ENCODE results near the gene PTPN22.

PTPN22 gene

DNA sequence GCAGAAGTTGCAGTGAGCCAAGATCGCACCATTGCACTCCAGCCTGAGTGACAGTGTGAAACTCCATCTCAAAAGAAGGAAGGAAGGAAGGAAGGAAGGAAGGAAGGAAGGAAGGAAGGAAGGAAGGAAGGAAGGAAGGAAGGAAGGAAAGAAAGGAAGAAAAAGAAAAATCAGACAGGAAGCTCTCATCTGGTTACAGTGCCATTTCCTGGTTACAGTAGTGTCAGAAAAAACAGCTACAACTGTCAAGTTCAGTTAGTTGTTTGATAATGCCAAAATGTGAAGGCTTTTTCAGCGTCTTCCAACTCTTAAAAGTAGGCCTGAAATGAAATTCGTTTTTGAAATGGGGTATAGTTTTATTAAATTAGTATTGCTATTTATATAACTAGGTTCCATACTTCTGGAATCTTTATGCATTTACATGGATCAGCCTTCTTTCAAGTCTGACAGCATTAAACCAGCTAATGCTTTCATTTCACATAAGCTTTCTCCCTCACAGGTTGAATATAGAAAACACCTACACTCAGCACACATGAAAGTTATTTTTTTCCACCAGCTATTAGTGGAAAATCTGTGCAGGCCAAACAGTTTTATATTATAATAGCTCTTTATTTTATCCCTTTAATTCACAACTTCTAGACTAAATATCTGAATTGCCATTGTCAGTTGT, 21.2 kb downstream of the PTPN22 start:
- ChIA-PET CTCF (interaction anchor here (1.0 to 1.5 kb wide), 2 partner anchors 14 to 127 kb away, joined by 3 read pairs; no protein-coding TSS in a partner anchor), POLR2A (no interaction called here)
- DNase-seq (ENCODE audit: low read depth, low spot score), result no peak
- TF ChIP-seq, protein P1, sequence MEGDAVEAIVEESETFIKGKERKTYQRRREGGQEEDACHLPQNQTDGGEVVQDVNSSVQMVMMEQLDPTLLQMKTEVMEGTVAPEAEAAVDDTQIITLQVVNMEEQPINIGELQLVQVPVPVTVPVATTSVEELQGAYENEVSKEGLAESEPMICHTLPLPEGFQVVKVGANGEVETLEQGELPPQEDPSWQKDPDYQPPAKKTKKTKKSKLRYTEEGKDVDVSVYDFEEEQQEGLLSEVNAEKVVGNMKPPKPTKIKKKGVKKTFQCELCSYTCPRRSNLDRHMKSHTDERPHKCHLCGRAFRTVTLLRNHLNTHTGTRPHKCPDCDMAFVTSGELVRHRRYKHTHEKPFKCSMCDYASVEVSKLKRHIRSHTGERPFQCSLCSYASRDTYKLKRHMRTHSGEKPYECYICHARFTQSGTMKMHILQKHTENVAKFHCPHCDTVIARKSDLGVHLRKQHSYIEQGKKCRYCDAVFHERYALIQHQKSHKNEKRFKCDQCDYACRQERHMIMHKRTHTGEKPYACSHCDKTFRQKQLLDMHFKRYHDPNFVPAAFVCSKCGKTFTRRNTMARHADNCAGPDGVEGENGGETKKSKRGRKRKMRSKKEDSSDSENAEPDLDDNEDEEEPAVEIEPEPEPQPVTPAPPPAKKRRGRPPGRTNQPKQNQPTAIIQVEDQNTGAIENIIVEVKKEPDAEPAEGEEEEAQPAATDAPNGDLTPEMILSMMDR (IDR thresholded peaks at IDR 0.05; ENCODE audit: insufficient read depth, low read length, missing control alignments), result no peak
- H3K4me3 ChIP-seq (ENCODE audit: low read depth, low read length), result no peak overlapping the region

DNA sequence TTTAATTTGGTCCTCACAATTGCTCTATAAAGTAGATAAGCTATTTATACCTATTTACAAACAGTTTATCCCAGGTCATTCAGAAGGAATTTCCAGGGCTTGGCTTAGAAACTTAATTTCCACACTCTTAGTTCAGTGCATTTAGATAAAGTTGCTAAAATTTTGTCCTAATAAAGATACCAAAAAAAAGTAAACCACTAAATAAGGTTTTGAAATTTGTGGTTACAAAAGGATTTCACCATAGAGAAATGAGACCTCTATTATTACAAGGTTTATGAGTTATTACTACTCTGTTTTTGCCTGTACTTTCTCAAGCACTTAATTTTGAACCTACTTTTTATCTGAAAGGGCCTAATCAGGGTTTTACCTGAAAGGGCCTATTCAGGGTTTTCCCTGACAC, 22.4 kb downstream of the PTPN22 start:
- POLR2A ChIA-PET, result no interaction called here
- H3K4me3 ChIP-seq (ENCODE audit: low read depth, low read length), result no peak overlapping the region
- no peak for DNase-seq (ENCODE audit: low read depth, low spot score)
- TF ChIP-seq, protein P1 (IDR thresholded peaks at IDR 0.05; ENCODE audit: insufficient read depth, low read length, missing control alignments), result no peak
- CTCF ChIA-PET, result interaction anchor here (1.2 kb wide), 1 partner anchor 115 kb away, joined by 3 read pairs; no protein-coding TSS in a partner anchor

DNA sequence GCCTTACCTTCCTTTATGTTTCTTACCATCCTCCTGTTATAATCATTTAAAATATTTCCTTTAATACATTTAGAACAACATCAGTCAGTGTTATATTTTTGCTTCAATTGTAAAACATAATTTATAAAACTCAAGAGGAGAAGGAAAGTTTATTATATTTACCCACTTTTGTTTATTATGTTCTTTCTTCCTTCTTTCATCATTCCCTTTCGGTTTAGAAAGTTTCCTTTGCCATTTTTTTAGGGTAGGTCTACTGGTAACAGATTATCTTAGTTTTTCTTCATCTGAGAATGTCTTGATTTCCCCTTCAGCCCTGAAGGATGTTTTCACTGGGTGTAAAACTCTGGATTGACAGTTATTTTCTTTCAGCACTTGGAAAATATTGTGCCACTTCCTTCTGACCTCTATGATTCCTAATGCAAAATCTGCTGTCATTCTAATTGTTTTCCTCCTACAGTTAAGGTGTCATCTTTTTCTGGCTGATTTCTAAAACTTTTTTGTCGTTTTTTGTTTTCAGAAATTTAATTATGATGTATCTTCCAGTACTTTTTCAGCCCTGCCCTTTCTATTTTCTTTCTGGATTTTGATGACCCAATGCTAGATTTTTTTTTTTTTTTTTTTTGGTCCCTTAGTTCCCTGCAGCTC, 25.0 kb downstream of the PTPN22 start:
- H3K4me3 ChIP-seq (ENCODE audit: low read depth, low read length), result no peak overlapping the region
- no peak for DNase-seq (ENCODE audit: low read depth, low spot score)
- ChIA-PET POLR2A (no interaction called here), CTCF (no interaction called here)
- TF ChIP-seq, protein P1 (IDR thresholded peaks at IDR 0.05; ENCODE audit: insufficient read depth, low read length, missing control alignments), result no peak

DNA sequence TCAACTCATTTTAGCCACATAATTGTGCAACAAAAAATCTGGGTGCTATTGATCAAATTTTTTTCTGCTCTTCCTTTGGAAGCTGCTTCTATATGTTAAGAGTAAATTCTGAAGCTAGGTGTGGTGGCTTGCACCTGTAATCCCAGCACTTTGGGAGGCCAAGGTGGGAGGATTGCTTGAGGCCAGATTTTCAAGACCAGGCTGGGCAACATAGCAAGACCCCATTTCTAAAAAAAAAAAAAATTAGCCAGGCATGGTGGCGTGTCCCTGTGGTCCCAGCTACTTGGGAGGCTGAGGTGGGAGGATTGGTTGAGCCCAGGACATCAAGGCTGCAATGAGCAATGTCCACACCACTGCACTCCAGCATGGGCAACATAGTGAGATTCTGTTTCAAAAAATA, 35.0 kb downstream of the PTPN22 start:
- no peak overlapping the region for H3K4me3 ChIP-seq (ENCODE audit: low read depth, low read length)
- TF ChIP-seq, protein P1 (IDR thresholded peaks at IDR 0.05; ENCODE audit: insufficient read depth, low read length, missing control alignments), result no peak
- CTCF ChIA-PET, result interaction anchor here (0.9 to 3.9 kb wide), 22 partner anchors 11 to 506 kb away, joined by 3 to 47 read pairs (median 8); partner anchors contain the start of genes AP4B1, HIPK1 and OLFML3
- no peak for DNase-seq (ENCODE audit: low read depth, low spot score)
- POLR2A ChIA-PET, result no interaction called here

DNA sequence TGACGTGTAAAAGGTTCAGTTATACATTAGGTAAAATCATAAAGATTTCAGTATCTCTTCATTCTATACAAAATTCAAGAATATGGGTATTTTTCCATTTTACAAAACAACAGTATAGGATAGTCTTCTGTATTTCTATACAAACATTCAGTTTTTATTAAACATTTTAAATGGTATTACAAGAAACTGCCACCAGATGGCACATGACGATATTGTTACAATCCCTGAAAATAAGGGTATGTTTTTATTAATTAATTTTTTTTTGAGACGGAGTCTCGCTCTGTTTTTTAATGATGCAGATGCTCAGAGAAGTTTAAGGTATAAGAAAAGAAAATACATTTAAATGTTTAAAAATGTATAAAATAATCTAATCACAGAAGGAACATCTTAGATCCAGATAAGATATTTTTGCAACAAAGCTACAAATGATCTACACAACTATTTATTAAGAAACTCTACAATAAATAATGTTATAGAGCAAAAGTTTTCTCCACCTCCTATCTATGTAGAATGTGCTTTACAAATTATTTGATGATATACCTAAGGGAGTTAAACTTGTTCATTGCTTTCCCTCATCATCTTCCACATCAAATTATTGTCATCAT, 35.7 kb downstream of the PTPN22 start:
- TF ChIP-seq, protein P1 (IDR thresholded peaks at IDR 0.05; ENCODE audit: insufficient read depth, low read length, missing control alignments), result no peak
- H3K4me3 ChIP-seq (ENCODE audit: low read depth, low read length), result no peak overlapping the region
- no peak for DNase-seq (ENCODE audit: low read depth, low spot score)
- POLR2A ChIA-PET, result no interaction called here
- CTCF ChIA-PET, result interaction anchor here (0.6 to 3.9 kb wide), 37 partner anchors 8 to 507 kb away, joined by 3 to 47 read pairs (median 6); partner anchors contain the start of genes AP4B1, HIPK1, OLFML3 and RSBN1

DNA sequence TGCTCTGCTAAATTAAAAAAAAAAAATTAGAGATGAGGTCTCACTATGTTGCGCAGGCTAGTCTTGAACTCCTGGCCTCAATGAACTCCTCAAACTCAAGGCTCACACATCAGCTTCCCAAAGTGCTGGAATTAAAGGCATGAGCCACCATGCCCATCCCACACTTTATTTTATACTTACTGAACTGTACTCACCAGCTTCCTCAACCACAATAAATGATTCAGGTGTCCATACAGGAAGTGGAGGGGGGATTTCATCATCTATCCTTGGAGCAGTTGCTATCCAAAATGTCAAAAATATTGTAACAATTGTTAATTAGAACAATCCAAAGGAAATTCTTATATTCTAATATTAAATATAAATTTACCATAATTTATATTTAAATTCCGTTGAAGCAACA, 36.8 kb downstream of the PTPN22 start:
- no peak for DNase-seq (ENCODE audit: low read depth, low spot score)
- POLR2A ChIA-PET, result no interaction called here
- no peak overlapping the region for H3K4me3 ChIP-seq (ENCODE audit: low read depth, low read length)
- TF ChIP-seq, protein P1 (IDR thresholded peaks at IDR 0.05; ENCODE audit: insufficient read depth, low read length, missing control alignments), result no peak
- CTCF ChIA-PET, result interaction anchor here (0.6 to 3.9 kb wide), 33 partner anchors 9 to 513 kb away, joined by 3 to 47 read pairs (median 6); partner anchors contain the start of genes AP4B1, HIPK1, OLFML3 and RSBN1

Measured in AG04449 (cell line).